Suppressor macrophage treated with lipopolysaccharide for 4 hours (primary cell): Measurements from ENCODE around the gene OPN1SW.

Experiments
- DNase-seq: peaks from one replicate; pipeline ENCODE4 v3.0.0-alpha.2; 2020

The OPN1SW gene

GRCh38 chr7:128757203-128757602 is 18.4 kb downstream of the OPN1SW start:
- no peak for DNase-seq

DNA sequence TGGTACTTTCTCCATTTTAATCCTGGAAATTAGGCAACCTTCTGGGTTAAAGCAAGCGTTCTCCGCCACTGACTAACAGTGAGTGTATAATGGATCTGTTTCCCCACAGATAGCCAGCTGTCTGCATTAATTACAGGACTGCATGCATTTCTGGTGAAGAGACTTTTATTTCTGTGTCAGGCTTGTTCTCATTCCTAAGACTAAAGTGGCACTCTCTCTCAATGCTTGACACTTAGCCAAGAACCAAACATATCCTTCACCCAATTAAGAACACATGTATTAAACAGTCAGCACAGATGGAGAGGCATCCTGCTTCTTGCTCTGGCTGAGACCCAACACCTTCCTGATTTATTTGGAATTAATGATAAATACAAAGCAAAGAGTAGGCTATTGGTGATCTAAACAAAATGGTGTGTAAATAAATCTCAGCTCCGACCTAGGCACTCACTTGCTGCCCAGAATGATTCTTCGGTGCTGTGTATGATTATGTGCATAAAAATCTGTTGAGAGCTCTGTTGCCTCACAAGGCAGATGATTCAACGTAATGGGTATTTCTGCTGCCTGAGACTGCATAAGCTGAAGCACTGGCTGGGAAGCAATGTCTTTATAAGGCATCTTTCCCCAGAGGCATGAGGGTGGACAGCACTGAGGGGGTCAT is 19.6 kb downstream of the OPN1SW start:
- DNase-seq = no peak

GRCh38 chr7:128755075-128755818 is 20.3 kb downstream of the OPN1SW start:
- no peak for DNase-seq

DNA sequence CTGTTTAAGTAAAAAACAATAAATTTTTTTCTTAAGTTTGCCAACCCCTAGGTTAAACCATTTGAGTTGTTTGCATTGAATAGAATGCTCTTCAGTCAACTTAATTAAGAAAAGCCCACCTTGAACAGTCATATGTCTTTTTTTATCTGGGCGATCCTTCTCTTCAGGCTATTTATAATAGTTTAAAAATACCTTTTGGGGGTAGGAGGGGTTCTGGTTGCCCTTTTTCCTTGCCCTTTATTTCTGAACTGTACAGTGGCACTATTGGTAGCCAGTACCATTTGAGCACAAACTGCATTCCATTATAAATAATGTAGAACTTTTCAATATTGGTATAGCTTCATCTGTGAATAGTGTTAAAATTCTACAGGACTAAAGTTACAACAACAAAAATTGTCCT is 23.3 kb downstream of the OPN1SW start:
- no peak for DNase-seq

- no peak for DNase-seq
Observed at GRCh38 chr7:128747327-128748079, 28.1 kb downstream of the OPN1SW start.

GRCh38 chr7:128745706-128746105 is 29.9 kb downstream of the OPN1SW start:
- no peak for DNase-seq

DNA sequence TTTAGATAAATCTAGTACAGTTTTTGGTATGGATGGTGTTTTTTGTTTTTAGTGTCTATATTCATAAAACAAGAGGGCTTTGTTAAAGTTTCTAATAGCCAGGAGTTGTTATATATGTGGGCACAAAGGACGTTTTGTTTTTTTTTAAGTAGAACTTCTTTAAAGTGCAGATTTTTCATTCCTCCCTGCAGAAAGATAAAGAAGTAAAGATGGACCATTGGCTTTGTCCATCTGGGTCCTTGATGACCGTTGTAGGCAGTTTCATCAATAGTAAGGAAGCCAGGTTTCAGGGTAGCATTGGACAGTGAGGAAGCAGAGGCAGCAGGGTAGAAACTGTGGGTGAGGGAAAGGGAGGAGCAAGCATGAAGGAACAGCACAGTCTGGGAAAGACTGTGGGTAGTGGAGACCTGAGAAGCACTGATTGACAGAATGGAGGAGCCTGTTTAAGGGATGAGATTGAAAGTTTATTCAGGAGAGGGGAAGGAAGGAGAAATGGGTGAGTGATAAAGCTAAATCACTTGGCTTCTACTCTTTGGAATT is 31.2 kb downstream of the OPN1SW start:
- DNase-seq = no peak

GRCh38 chr7:128743112-128743772 is 32.4 kb downstream of the OPN1SW start:
- DNase-seq = peak; percentile 36

DNA sequence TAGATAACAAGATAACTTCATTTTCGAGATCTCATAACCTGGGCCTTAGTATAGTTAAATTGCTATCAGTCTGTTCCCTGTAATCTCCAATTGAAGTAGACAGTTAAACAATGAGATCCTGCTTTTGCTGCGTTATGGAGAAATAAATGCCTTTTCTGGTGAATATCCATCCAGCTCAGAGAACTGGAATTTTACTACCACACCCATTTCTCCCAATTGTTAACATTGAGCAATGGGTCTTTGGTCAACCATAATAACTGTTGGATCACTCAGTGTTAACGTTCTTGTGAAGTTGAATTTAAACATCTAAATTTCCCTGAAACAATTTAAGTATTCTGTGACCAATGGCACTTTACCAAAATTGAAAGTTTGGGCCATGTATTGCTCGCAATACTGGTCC is 33.4 kb downstream of the OPN1SW start:
- no peak for DNase-seq

- no peak for DNase-seq
Observed at GRCh38 chr7:128741491-128741890, 34.1 kb downstream of the OPN1SW start.

- DNase-seq = no peak
Observed at GRCh38 chr7:128740996-128741395, 34.6 kb downstream of the OPN1SW start.

- DNase-seq = no peak
Observed at GRCh38 chr7:128739990-128740682, 35.5 kb downstream of the OPN1SW start.

DNA sequence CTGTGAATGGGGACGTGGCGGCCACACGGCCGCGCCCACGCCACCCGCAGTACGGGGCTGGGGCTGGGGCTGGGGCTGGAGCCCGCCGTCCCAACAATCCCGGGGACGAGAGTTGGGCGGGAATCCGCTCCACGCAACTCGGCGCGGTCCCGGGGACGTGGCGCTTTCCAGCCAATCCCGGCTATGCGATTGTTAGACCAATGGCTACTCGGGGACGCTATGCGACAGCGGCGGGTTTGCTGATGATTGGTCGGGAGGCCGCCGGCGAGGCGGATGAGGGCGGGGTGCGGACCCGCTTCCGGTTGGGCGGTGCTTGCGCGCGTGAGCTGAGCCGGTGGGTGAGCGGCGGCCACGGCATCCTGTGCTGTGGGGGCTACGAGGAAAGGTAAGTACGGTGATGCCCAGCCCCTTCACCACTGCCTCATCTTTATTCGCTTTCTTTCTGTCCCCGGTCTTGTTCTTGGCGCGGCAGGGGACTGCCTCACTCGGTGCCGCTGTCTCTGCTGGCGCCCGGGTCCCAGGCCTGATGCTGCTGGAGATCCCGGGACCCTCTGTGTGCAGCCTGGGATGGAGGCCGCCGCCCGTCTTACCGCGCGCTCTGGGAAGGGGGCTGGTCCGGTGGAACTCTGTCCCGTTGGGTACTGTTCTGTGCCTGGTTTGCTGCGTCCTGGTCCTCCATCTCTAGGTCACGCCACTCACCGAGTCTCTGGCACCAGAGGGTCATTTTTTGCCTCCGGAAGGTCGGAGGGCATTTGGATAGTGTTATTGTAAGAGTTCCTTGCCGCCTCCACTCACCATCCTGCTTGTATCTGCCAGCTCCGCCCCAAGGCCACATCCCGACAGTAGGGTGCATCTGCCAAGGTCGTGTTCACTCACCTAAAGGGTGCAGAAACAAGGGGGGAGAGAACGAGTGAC is 36.3 kb downstream of the OPN1SW start, which contains the start of gene CALU:
Gene CALU (plus strand): TSS at position 312 of the 915 bp plus-strand sequence. CDS start 9,225 bp downstream, outside the sequence.
- DNase-seq = peak; percentile 97

- peak; percentile 12 for DNase-seq
Observed at GRCh38 chr7:128738570-128739047, 37.0 kb downstream of the OPN1SW start.

DNA sequence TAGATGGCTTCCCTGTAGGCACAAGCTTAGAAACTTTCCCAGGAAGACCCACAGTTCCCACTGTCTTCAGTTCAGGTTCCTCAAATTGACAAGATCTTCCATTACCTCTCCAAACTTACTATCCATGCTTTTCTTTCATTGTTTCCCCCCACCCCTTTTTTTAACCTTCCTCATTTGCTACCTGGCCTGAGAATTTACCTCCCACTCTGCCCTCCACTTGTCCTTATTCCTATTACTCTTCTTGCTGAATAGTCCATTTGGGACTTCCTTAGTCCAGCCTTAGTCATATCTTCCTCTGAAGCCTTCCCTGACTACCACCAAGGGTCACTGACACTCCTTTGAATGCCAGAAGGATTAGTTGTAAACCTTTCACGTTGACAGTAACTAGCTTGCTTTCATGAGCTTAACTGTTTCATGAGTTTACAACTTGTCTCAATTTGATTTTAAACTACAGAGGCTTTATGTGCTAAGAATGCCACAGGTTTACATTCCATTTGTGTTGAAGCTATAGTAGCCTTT is 37.7 kb downstream of the OPN1SW start:
- peak; percentile 23 for DNase-seq

DNA sequence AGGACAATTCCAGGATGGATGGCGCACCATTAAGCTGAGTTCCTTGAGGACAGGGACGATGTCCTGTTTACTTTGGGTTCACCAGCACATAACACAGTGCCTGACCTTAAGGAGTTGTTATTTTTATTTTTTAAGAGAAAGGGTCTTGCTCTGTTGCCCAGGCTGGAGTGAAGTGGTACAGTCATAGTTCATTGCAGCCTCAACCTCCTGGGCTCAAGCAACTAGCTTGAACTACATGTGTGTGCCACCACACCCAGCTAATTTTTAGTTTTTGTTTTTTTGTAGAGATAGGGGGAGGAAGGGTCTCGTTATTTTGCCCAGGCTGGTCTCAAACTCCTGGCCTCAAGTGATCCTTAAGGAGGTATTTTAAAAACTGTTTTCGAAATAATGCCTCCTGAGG is 38.2 kb downstream of the OPN1SW start:
- DNase-seq = no peak

DNA sequence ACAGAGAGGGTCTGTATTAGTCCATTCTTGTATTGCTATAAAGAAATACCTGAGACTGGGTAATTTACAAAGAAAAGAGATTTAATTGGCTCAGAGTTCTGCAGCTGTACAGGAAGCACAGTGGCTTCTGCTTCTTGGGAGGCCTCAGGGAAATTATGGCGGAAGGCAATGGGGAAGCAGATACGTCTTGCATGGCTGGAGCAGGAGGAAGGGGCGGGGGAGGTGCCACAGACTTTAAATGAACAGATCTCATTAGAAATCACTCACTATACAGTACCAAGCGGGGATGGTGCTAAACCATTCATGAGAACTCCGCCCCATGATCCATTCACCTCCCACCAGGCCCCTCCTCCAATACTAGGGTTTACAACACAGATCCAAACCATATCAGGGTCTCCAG is 40.2 kb downstream of the OPN1SW start:
- peak; percentile 32 for DNase-seq

GRCh38 chr7:128734890-128735289 is 40.7 kb downstream of the OPN1SW start:
- peak; percentile 60 for DNase-seq

DNA sequence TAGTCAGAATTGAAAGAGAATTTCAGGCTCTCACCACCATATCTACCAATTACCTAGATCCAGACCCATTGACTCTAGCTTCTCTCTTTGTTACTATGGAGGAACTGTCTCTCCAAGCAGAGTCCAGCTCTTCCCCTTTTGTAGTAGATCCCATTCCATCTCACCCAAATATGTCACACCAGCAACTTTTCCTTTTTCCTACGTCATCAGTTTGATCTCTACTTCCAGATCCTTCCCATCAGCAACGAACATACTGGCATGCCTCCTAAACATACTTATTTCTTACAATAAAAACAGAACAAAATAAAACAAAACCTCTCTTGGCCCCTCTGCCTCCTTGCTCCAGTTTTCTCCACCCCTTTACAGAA is 42.3 kb downstream of the OPN1SW start:
- peak; percentile 20 for DNase-seq

- no peak for DNase-seq
Observed at GRCh38 chr7:128732521-128733277, 42.9 kb downstream of the OPN1SW start.
